GM12891 (cell line): ENCODE measurements around the gene TMEFF1.

Experiments used
- POLR2A ChIP-seq: IDR thresholded peaks from 2 replicates; pipeline ENCODE4 v1.6.1; 2011; ENCODE audit warnings: low read depth, low read length, control low read depth
- POLR2AphosphoS5 ChIP-seq: IDR thresholded peaks from 2 replicates; pipeline ENCODE4 v1.6.1; 2011; ENCODE audit warnings: low read depth, low read length, control low read depth
- SPI1 ChIP-seq: IDR thresholded peaks from 2 replicates; pipeline ENCODE4 v1.6.1; 2011; ENCODE audit warnings: low read depth, low read length, control low read depth
- TAF1 ChIP-seq: IDR thresholded peaks from 2 replicates; pipeline ENCODE4 v1.6.1; 2011; ENCODE audit warnings: low read depth, low read length, control low read depth

GRCh38 chr9:100498592-100498991 lies 25.6 kb downstream of the TMEFF1 start:
- TF ChIP-seq POLR2A (no peak), POLR2AphosphoS5 (no peak), TAF1 (no peak), SPI1 (no peak)
